HG03565 (cell line): ENCODE measurements around the gene PRKACA.
"Not testable (repeated sequence)": the region's sequence is repeated elsewhere in the genome, so short reads cannot be mapped to it uniquely, and the experiment has no call there.

Experiments
- ATAC-seq: cut with Tn5 transposase; IDR thresholded peaks from one replicate; pipeline ENCODE4 v1.9.1; 2021; ENCODE audit warnings: mild to moderate bottlenecking, moderate library complexity; ENCODE audit not compliant: unreplicated experiment

PRKACA gene

DNA sequence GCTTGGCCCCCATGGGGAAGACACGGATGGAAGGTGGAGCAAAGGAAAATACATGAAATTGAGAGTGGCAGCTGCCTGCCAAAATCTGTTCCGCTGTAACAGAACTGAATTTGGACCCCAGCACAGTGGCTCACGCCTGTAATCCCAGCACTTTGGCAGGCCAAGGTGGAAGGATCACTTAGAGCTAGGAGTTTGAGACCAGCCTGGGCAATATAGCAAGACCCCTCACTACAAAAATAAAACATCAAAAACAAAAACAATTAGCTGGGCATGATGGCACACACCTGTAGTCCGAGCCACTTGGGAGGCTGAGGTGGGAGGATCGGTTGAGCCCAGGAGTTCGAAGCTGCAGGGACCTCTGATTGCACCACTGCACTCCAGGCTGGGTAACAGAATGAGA lies 65.1 kb downstream of the PRKACA start:
- no peak for ATAC-seq

DNA sequence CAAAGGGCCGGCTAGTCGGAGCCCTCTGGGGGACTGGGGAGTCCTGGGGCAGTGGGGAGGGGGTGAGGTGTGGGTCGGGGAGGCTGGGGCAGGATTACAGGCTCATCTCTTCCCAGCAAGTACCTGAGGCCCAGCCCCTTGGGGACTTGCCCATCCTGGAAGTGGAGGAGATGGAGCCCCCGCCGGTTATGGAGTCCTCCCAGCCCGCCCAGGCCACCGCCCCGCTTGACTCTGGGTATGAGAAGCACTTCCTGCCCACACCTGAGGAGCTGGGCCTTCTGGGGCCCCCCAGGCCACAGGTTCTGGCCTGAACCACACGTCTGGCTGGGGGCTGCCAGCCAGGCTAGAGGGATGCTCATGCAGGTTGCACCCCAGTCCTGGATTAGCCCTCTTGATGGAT lies 65.6 kb downstream of the PRKACA start:
- ATAC-seq = no peak

DNA sequence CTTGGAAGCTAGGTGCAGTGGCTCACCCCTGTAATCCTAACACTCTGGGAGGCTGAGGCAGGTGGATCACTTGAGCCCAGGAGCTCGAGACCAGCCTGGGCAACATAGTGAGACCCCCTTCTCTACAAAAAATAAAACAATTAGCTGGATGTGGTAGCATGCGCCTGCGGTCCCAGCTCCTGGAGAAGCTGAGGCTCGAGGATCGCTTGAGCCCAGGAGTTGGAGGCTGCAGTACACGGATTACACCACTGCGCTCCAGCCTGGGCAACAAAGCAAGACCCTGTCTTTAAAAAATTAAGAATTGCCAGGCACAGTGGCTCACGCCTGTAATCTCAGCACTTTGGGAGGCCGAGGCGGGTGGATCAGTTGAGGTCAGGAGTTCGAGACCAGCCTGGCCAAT lies 66.6 kb downstream of the PRKACA start:
- not testable (repeated sequence) for ATAC-seq

DNA sequence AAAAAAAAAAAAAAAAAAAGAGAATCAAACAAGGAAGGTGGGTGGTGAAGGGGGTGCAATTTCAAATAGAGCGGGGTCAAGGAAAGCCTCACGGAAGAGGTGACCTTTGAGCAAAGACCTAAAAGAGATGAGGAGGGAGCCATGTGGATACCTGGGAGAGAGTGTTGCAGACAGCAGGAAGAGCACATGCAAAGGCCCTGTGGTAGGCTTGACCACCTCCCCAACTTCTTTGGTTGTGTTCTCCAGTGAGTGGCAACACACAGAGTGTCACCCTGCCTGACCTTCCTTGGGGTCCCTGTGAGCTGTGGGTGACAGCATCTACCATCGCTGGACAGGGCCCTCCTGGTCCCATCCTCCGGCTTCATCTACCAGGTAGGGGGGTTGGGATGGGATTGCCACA lies 67.0 kb downstream of the PRKACA start:
- ATAC-seq = no peak

DNA sequence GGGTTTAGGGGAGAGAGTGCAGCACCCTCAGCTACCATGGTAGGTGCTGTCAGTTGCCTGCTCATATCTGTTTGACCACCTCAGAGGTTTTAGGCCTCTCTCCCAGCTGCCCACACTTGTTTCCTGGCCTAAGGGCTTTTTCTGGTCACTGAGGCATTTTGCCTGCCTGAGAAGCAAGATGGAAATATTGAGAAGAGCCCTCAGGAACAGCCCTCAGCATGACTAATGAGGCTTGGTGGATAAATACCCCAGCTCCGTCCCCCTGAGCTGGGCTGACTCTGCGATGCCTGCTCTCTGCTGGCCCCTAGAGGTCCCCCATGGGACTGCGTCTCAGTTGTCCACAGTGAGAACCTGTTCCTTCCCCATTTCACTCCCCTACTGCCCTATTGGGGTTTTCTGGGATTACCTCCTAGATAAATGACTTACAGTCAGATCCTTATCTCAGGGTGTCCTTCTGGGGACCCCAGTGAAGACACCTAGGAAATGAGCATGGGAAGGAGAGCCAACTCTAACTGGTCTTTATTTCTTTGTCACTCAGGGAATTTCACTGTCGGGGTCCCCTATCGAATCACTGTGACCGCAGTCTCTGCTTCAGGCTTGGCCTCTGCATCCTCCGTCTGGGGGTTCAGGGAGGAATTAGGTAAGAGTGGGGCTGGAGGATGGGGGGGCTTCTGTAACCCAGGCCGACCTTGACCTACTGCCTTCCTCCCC lies 69.0 kb downstream of the PRKACA start:
- no peak for ATAC-seq

DNA sequence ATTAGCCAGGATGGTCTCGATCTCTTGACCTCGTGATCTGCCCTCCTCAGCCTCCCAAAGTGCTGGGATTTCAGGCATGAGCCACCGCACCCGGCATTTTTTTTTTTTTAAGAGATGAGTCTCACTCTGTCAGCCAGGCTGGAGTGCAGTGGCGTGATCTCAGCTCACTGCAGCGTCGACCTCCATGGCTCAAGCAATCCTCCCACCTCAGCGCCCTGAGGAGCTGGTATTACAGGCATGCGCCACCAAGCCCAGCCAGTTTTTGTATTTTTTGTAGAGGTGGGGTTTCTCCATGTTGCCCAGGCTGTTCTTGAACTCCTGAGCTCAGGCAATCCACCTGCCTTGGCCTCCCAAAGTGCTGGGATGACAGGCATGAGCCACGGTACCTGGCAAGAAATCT lies 69.7 kb downstream of the PRKACA start:
- not testable (repeated sequence) for ATAC-seq

DNA sequence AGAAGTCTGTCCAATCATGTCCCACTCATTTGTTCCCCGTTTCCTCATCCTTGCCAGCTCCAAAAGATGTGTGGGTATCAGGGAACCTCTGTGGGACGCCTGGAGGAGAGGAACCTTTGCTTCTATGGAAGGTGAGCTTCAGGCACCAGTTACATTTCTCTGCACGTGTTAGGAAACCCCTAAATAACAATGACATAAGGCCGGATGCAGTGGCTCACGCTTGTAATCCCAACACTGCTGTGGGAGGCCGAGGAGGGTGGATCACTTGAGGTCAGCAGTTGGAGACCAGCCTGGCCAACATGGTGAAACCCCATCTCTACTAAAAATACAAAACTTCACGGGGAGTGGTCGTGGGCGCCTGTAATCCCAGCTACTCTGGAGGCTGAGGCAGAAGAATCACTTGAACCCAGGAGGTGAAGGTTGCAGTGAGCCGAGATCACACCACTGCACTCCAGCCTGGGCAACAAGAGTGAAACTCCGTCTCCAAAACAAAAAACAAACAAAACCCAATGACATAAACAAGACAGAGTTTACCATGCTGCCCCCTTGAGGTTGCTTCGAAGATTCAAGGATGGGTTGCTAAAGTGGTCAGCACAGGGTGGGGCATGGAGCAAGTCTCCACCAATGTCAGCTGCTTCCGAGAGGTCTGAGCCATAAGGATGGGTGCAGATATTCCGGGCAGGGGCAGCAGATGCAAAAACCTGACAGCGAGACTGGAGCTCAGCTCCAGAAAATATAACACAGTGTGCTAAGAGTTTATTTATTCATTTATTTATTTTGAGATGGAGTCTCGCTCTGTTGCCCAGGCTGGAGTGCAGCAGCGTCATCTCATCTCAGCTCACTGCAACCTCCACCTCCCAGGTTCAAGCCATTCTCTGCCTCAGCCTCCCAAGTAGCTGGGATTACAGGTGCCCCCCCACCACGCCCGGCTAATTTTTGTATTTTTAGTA lies 74.6 kb downstream of the PRKACA start:
- ATAC-seq = not testable (repeated sequence)
